Measurements from ENCODE around the gene CDC34.

DNA sequence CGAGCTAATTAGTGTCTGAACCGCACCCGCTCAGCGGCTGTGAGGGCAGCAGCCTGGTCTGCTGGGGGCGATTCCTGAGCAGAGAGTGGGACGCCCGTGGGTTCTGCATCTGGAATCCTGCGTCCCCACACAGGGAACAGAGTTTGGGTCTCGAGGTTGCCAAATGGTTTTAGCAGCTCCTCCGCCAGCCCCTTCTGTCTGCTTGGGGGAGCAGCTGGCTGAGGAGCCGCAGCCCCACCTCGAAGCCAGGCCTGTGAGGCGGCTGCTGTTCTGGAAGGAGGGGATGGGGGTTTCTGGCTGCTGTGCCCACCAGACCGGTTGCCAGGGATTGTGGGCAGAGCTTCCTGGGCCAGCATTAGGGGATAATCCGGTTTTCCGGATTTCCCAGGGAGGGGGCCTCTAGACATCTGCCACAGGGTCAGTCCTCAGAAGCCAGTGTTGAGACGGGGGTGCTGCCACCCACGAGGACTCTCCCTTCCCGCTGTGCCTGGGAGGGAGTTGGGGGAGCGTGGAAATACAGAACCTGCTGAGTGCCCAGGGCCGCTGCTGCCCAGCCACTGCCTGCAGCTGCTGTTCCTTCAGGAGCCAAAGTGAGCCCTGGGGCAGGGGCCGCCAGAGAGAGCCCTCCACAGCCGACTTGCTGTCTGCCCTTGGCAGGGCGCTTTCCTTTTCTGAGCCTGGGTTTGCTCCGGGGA is 2.0 kb downstream of the CDC34 start:
- no peak for TF ChIP-seq EP300 (IDR thresholded peaks at IDR 0.05; ENCODE audit: borderline replicate concordance)
- no peak for TF ChIP-seq TAF1 (IDR thresholded peaks at IDR 0.05; ENCODE audit: low read depth)
- no peak for TF ChIP-seq CREB1 (IDR thresholded peaks at IDR 0.05; ENCODE audit: low read depth)
- no peak for TF ChIP-seq NFIC (IDR thresholded peaks at IDR 0.05)
- no peak for TF ChIP-seq CEBPB (IDR thresholded peaks at IDR 0.05)
- no peak for TF ChIP-seq TCF12 (IDR thresholded peaks at IDR 0.05; ENCODE audit: low read depth)
- TF ChIP-seq EGR1 (IDR thresholded peaks at IDR 0.05), result no peak
- TF ChIP-seq FOXM1 (IDR thresholded peaks at IDR 0.05; ENCODE audit: borderline replicate concordance, low read depth), result no peak
- no peak for TF ChIP-seq REST (IDR thresholded peaks at IDR 0.05; ENCODE audit: low read depth)
- no peak for TF ChIP-seq TEAD4 (IDR thresholded peaks at IDR 0.05)
